CD4-positive, alpha-beta T cell treated with Interleukin-1 beta for 1 hour (primary cell): ENCODE measurements around the gene GPS1.

Experiments used
- DNase-seq, 2 donors: peaks; one replicate each; pipeline ENCODE4 v3.0.0-alpha.2; 2020 to 2022

Gene GPS1

DNA sequence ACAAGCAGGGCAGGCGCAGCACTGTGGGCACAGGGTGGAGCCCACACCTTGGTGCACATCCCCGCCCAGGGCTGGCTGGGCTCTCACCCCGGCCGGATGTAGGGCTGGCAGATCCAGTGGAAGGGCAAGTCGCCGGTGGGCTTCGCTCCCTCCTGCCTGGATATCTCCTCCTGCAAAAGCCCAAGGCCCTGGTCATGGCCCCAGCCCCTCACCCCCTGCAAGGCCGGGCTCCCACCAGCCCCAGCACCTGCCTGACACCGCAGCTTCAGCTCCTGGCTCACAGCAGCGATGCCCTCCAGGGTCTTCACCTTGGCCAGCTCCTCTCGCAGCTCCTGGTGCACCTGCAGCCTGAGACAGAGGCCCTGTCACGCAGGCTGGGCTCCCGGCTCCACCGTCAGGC, 8.9 kb downstream of the GPS1 start:
- no peak for DNase-seq

DNA sequence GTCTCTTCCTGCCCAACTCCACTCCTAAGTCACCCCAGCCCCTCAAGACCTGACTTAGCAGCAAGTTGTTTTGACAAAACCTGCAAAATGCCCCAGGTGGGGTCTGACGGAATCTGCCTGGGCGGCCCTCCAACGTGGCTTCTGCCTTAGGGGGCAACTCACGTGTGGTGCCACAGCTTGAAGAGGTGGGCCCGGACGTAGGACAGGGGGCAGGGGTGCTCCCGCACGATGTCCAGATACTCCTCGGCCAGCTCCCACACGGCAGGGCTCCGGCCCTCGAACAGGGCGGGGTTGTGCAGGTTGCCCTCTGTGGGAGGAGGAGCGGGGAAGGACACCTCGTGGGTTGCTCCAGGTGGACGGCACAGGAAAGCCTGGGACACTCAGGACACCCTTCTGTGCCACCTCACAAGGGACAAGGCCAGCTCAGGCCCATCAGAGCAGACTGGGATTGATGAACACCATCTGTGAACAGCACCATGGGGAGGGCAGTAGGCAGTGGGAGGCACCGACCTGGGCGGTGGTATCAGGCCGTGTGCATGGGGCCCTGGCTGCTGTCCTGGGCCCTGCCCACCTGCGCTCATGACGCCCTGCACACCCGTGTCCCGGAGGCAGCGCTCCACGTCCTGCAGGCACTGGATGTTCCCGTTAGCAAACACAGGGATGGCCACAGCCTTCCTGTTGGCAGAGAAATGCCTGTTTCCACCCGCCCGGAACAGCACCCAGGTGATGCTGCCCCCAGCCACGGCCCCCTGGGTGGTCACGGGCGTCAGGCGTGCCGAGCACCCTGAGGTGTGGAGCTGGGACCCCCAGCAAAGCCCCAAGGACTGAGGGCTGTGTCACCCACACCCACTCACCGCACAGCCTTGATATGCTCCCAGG, 9.6 kb downstream of the GPS1 start:
- no peak for DNase-seq

DNA sequence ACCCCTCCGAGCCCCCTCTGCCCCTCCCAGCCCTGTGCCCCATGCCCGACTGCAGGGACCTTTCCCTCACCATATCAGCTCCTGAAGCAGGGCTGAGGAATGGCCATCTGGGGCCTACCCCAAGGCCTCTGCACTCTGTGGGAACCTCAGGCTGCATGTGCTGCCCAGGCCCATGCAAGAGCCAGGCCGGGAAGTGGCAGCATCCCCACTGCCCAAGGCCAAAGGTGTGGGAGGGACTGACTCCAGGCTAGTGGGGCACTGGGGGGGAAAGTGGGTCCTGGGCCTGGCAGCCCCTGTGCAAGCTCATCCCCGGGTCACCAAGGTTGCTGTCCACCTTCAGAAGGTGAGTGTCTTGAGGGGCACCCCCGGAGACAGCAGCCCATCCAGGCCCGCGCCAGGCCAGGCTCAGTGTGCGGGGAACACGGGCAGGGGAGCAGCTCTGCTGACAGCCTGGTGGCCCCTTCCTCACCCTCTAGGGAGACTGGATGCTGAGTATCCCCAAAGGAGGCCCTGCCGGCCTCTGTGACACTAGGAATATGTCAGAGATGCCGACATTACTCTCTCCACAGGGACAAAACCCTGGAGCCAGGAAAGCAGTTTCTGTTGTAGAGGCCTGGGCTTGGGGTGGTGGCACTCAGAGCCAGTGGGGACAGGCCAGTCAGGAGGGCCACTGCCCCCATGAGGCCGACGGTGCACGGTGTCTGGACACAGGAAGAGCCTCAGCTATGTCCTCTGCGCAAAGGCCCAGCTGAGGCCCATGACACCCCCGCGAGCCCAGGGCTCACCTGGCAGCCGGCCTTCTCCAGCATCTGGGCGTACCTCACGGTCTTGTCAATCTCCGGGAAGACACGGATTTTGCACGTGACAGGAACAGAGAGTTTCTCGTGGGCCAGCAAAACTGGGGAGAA, 10.6 kb downstream of the GPS1 start:
- no peak for DNase-seq

DNA sequence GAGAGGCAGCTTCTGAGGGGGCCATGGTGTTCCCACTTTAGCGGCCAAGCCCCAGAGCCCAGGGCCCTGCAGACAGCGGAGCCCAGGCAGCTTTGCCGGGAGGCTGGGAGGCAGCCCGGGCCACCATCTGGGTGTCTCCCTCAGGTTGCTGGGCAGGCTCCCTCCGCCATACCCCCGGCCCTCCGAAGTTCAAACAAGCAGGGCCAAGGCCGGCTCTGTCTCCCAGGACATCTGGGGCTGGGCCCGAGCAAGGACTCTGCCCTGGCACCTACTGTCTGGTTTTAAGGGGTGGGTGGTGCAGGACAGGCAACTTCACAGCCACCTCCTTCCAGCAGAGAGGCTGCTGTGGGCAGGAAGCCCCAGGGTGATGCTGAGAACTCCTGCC, 11.3 kb downstream of the GPS1 start:
- DNase-seq, result no peak

DNA sequence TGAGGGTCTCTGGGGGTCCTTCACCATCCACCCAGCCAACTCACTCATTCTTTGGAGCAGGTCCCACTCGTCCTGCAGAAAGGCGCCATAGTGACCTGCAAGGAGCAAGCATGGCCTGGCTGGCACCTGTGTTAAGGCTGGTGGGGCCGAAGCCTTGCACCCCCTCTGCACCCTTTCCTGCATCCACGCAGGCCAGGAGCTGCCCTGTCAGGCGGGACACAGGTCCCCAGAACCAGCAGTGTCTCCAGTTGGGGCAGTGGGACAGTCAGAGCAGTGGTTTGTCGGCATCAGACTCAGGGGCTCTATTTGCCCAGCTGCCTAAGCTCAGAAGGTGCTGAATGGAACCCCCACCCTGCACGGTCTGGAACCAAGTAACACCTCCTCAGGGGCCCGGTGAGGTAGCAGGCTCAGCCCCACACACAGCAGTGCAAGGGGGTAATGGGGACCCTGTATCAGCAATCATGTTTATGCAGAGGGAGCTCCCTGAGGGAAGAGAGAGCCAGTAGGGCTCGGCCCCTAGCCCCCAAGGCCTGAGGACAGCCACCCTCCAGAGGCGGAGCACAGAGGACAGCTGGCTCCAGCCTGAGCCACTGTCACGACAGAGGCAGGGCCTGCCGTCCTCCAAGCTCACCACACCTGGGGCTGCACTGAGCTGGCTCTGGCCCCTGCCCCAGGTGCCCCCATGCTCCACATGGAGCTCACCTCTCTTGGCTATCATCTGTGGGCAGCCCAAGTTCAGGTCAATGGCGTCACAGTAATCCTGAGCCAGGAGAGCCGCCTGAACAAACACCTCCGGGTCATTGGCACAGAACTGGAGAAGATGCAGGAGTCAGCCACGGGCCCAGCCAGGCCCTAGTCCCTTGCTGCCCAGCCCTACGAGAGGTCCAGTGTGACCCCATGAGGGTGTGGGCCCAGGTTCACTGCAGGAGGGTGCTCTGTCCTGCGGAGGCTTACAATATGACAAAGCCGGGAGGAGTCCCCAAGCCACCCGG, 12.0 kb downstream of the GPS1 start:
- DNase-seq, result no peak

DNA sequence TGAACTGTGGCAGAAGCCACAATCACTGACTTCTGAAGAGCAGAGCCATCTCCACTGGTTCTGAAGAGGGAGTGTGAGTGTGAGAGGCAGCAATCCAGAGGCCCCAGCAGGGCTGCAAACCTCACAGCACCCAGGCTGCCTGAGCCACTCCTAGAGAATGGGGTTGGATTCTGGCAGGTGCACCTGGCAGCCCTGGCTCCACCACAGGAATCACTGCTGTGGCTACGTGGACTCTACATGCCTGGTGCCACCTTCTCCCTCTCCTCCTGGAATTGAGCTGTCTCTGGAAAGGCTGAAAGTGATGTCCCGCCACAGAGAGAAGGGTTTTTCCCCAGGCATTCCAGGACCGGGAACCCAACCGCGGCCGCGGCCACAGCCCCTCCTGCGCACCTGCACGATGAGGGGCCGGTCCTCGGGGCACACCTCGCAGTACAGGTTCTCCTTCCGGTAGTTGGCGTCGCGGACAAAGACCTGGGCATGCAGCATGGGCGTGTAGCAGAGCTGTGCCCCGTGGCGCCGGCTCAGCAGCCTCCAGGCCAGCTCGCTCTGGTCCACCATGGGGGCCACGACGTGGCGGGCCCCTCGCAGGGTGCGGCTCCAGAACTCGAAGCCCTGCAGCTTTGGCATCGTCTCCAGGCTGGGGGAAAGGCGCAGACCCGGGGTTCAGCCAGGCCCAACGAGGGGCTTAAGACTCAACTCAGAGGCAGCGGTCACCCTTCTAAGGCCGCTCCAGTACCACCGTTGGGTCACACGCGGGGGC, 12.9 kb downstream of the GPS1 start:
- DNase-seq, result no peak

DNA sequence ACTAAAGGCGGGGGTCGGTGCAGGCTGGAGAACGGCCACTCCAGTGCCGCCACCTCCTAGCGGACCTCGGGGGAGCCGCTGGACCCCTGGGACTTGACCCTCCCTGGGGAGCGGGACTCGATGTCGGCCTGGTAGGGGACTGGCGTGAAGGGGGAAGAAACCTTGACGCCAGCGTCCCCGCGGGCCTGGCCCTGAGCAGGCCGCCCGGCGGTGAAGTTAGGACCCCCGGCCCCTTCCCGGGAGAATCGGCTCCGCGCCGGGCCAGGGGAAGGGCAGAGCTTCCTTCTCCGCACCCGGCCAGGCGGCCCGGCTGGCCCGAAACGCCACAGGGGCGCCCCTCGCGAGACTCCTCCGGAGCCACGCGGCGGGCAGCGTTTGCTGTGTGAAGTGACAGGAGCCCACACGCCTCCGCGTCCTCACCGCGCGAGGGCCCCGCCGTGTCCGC, 13.5 kb downstream of the GPS1 start:
- peak in 1 of 2 donors; percentile 18 for DNase-seq

DNA sequence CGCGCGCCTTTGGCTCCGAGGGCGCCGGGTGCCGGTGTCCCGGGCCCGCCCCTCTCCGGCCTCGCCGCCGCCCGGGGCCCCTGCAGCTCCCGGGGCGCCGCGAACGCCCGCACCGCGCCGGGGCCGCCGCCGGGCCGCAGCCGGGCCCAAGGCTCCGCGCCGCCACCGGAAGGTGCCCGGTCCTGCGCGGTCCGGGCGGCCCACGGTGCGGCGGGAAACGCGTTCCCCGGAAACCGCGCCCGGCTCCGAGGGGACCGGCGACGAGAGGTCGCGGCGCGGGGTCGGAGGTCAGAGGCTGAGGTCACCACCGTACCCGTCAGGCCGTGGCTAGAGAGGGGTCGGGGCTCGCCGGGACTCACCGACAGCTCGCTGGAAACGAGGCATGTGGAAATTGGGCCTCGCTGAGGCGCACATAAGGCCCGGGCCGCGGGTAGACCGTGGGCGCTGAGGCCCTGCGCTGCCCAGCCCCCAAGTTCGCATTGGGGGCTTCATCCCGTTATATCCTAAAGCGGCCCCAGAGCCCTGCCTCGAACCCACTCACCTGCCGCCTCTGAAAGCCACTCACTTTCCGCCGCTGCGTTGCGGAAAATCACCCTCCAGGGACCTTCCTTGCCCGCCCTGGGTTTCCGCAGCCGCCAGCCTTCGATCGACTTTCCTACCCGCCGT, 14.1 kb downstream of the GPS1 start, which contains the start of gene DUS1L:
Gene DUS1L, minus strand, starts transcription at position 167 of the 666 bp plus-strand sequence. CDS start 745 bp downstream, outside the sequence.
- peak; percentile 68 to 79 for DNase-seq

DNA sequence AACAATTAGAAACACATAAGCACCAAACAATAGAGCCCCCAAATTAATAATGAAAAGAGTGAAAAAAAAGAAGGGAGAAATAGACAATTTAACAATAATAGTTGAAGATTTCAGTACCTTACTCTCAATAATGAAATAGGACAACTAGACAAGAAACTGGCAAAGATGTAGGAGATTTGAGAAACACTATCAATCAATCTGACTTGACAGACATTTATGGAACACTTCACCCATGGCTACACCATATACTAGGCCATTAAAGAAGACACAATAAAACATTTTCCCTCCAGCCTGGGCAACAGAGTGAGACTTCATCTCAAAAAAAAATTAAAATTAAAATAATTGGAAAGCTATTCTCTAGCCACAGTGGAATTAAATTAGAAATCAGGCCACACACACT, 18.9 kb downstream of the GPS1 start:
- DNase-seq, result no peak

DNA sequence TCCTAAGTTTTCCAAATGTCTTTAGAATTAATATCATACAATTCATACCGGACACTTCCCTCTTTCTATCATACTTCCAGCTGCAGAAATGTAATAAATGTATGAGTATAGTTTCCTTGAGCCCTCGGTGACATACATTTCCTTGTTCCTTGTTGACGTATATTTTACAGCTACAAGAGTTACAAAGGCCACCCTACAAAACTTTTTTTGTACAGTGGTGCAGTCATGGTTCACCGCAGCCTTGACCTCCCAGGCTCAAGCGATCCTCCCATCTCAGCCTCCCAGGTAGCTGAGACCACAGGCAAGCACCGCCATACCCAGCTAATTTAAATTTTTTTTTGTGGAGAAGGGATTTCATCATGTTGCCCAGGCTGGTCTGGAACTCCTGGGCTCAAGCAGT, 21.1 kb downstream of the GPS1 start:
- DNase-seq, result no peak

DNA sequence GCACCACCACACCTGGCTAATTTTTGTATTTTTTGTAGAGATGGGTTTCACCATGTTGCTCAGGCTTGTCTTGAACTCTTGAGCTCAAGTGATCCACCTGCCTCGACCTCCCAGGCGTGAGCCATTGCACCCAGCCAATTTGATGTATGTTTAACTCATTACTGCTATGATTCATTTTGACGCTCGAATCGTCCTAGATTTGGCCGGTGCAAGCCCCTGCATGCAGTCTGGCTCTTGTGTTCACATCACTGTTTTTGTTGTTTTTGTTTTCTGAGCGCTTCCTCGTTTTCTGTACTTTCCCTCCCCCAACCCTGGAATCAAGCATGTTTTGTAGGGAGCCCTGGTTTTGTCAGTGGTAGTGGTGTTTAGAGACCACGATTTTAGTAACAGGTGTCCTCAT, 21.7 kb downstream of the GPS1 start:
- DNase-seq, result no peak

DNA sequence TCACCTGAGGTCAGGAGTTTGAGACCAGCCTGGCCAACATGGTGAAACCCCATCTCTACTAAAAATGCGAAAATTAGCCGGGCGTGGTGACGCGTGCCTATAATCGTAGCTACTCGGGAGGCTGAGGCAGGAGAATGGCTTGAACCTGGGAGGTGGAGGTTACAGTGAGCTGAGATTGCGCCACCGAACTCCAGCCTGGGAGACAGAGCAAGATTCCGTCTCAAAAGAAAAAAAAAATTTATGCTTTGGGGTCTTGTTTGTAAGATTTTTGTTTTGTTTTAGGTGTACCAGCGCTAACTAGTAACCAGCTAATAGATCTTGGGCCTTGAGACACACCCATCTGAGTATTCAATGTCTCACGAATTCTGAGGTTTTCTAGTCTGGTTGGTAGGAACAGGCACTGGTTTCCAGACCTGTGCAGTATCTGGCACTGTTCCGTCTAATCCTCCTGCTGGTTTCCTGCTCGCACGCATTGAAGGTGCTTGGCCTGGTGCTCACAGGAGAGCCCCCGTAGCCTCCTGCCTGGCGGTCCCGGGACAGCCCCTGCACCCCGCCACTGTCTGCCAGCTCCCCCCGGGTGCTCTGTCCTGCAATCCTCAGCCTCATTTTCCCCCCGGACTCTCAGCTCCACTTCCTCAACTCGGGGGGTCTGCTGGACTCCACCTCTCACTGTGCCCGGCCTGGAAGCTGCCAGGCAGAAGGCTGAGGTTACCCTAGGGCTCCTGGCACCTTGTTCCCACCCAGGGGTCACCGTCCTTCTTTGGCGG, 24.5 kb downstream of the GPS1 start:
- DNase-seq, result no peak

DNA sequence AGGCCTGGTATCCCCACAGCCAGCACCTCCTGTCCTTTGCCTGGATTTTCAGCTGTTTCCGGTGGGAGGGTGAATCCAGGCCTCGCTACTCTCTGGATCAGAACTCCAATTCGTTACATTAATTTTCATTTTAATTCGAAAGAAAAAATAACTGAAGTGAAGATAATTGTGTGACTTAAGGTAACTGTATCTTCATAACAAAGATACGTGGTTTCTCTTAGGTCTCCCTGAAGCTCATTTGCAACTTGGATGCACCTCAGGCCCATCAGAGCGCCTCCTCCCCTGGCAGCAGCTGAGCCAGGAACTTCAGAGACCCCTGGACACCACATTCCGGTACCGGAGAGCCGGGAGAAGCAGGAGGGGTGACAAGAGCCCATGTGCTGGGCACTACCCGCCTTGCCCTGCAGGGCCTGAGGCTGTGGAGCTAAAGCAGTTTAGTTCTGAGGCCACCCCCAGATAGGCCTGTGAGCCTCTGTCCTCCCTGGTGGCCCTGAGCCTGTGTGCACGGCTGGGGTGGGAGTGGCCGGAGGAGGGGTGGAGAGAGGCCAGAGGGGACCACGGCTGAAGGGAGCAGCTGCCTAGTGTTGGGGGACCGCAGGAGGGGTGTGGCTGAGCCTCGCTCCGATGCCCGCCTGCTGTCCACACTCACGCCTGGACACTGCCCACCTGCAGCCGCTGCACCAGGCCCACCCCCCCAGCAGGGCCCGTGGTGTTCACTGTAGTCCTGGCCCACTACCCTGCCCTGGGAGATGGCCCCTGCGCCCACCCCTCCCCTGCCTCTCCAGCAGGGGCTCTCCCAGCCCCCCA, 25.3 kb downstream of the GPS1 start:
- no peak for DNase-seq

DNA sequence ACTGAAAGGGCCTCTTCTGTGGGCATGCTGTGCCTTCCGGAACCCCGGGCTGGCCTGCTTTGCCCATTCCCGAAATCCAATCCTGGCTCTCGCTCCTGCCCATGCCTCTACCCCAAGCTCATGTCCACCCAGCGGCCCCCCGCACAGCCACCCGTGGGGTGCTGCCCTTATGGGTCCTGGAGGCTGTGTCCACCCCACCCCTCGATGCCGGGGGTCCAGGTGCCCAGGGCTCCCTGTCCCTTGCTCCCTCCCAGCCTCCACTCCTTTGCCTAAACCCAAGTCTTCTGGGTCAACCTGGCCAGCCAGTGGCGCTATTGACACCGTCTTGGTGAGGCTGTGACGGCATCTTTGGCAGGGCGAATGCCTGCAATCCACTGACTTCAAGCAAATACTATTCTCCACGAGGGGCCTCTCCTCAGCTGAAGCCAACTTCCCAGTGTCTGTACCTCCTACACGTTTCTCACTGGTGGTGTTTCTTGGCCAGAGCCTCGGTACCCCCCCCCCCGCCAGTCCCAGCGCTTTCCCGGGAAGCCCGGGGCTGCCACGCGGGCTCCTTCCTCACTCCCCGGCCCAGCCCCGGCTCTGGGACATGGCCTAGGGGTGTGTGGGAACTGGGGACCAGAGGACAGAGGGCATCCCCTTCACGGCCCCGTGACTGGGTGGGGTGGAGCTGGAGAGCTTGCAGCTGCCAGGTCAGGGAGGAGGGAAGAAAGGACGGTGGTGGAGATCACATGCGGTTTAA, 26.1 kb downstream of the GPS1 start:
- no peak for DNase-seq

DNA sequence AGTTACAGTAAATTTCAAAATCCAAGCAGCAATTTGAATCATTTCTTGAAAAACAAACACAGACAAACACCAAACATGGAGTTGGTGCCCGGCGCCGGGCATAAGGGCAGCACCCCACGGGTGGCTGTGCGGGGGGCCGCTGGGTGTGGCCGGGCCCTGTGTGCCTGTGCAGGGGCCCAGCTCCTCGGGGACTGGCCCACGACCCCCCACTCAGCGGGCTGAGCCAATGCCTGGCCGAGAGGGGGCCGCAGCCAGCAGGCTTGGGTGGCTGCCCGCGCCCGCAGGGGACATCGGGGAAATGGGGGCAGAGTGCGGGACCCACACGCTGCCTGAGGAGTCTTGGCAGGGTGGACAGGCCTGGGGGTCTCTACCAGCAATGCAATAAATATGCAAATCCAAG, 26.7 kb downstream of the GPS1 start:
- no peak for DNase-seq

DNA sequence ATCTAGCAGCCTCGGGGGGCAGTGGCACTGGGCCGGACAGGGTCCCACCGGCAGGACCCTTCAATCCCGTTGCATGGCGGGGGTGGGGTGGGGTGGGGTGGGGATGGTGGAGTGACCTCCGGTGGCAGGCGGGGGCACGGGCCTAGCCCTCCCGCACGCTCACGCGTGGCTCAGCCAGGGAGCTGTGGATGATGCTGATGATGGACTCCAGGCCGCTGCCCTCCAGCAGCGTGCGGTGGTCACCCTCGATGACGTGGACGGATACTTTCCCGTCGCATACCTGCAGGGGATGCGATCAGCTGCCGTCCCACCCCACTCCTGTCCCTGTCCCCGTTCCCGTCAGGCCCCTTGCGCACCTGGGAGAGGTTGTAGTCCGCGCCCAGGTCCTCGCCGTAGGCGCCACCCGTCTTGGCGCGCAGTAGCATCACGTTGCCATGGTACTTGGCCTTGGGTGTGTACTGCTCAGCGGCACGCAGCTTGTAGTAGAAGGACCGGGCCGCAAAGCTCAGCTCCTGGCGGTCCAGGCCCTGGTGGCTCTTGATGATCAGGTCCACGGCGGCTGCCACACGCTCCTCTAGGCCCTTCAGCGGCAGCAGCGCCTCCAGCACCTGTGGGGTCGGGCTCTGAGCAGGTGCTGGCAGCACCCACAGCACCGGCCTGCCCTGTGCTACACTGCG, 27.4 kb downstream of the GPS1 start:
- no peak for DNase-seq

DNA sequence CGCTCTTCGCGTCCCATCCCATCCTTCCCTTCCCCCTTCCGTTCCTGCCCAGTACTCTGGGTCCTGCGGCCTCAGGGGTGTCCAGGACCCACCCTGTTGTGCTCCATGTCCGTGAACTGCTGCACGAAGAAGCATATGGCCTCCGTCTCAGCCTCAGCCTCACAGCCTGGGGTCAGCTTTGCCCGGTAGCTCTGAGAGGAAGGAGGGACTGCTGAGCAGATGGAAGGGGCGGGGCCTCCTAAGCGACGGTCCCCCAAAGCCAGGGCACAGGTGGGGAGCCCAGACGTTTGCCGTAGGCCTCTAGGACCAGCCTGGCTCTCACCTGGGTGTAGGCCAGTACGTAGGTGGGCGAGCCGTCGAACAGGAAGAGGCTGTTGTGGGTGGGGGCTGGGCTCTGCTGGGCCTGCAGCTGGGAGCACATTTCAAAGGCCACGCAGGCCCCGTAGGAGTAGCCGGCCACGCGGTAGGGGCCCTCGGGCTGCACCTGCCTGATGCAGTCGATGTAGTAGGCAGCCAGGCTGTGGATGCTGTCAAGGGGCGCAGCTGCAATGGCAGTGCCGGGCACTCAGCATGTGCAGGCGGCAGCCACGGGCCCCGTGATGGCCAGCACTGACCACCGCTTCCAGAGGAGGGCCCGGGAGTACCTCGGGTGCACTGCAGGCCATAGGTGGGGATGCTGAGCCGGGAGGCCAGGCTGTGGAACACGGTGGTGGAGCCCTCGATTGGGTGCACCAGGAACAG, 28.5 kb downstream of the GPS1 start:
- no peak for DNase-seq
